EH (cell line): ENCODE results near the gene ZNF407.

Experiments used
- DNase-seq: peaks from one replicate; pipeline ENCODE4 v3.0.0-alpha.2; 2015; ENCODE audit warnings: low read depth

ZNF407 gene

GRCh38 chr18:74679006-74679678, 81.5 kb downstream of the ZNF407 start:
- DNase-seq, result no peak

- no peak for DNase-seq
Measured at GRCh38 chr18:74679679-74680076, 82.0 kb downstream of the ZNF407 start.

- no peak for DNase-seq
Measured at GRCh38 chr18:74682141-74682990, 84.7 kb downstream of the ZNF407 start.

- peak; percentile 27 for DNase-seq
Measured at GRCh38 chr18:74682991-74683297, 85.3 kb downstream of the ZNF407 start.

GRCh38 chr18:74683573-74683972, 85.9 kb downstream of the ZNF407 start:
- DNase-seq, result no peak

GRCh38 chr18:74689251-74689650, 91.6 kb downstream of the ZNF407 start:
- peak; percentile 80 for DNase-seq

- no peak for DNase-seq
Measured at GRCh38 chr18:74692367-74693013, 94.8 kb downstream of the ZNF407 start.

- no peak for DNase-seq
Measured at GRCh38 chr18:74694436-74694835, 96.8 kb downstream of the ZNF407 start.

- DNase-seq, result no peak
Measured at GRCh38 chr18:74695170-74695569, 97.5 kb downstream of the ZNF407 start.

- DNase-seq, result no peak
Measured at GRCh38 chr18:74698881-74699280, 101.2 kb downstream of the ZNF407 start.

- DNase-seq, result no peak
Measured at GRCh38 chr18:74699455-74699854, 101.8 kb downstream of the ZNF407 start.

GRCh38 chr18:74702950-74703349, 105.3 kb downstream of the ZNF407 start:
- no peak for DNase-seq

- DNase-seq, result no peak
Measured at GRCh38 chr18:74708169-74708568, 110.5 kb downstream of the ZNF407 start.

GRCh38 chr18:74709452-74709851, 111.8 kb downstream of the ZNF407 start:
- no peak for DNase-seq

GRCh38 chr18:74714120-74714519, 116.5 kb downstream of the ZNF407 start:
- no peak for DNase-seq

GRCh38 chr18:74714791-74715190, 117.1 kb downstream of the ZNF407 start:
- DNase-seq, result no peak

GRCh38 chr18:74715306-74715705, 117.6 kb downstream of the ZNF407 start:
- no peak for DNase-seq

- no peak for DNase-seq
Measured at GRCh38 chr18:74715865-74716712, 118.4 kb downstream of the ZNF407 start.

GRCh38 chr18:74718312-74718711, 120.6 kb downstream of the ZNF407 start:
- DNase-seq, result no peak

GRCh38 chr18:74722237-74722636, 124.6 kb downstream of the ZNF407 start:
- peak; percentile 41 for DNase-seq

- DNase-seq, result peak; percentile 68
Measured at GRCh38 chr18:74724186-74724585, 126.5 kb downstream of the ZNF407 start.

GRCh38 chr18:74725690-74726089, 128.0 kb downstream of the ZNF407 start:
- DNase-seq, result no peak
